GM21576 (cell line): ENCODE results near the gene GUCY1A1.

ENCODE experiments used
- ATAC-seq: cut with Tn5 transposase; IDR thresholded peaks from one replicate; pipeline ENCODE4 v1.9.1; 2021; ENCODE audit warnings: mild to moderate bottlenecking, moderate library complexity; ENCODE audit not compliant: unreplicated experiment

The GUCY1A1 gene

GRCh38 chr4:155658681-155659064, 8.0 kb upstream of the GUCY1A1 start:
- no peak for ATAC-seq

GRCh38 chr4:155659176-155659575, 7.5 kb upstream of the GUCY1A1 start:
- ATAC-seq: no peak

- no peak for ATAC-seq
Observed at GRCh38 chr4:155660436-155660835, 6.2 kb upstream of the GUCY1A1 start.

GRCh38 chr4:155665054-155665453, 1.6 kb upstream of the GUCY1A1 start:
- ATAC-seq: no peak

- ATAC-seq: peak; percentile 51
Observed at GRCh38 chr4:155667222-155667567, 547 bp downstream of the GUCY1A1 start.

- peak; percentile 42 for ATAC-seq
Observed at GRCh38 chr4:155667568-155668511, 1.2 kb downstream of the GUCY1A1 start.

- ATAC-seq: no peak
Observed at GRCh38 chr4:155668707-155669220, 2.1 kb downstream of the GUCY1A1 start.

GRCh38 chr4:155672342-155672741, 5.7 kb downstream of the GUCY1A1 start:
- no peak for ATAC-seq

GRCh38 chr4:155673453-155673979, 6.9 kb downstream of the GUCY1A1 start:
- ATAC-seq: no peak

- ATAC-seq: no peak
Observed at GRCh38 chr4:155674669-155675071, 8.0 kb downstream of the GUCY1A1 start.

- no peak for ATAC-seq
Observed at GRCh38 chr4:155675709-155676429, 9.2 kb downstream of the GUCY1A1 start.

- ATAC-seq: no peak
Observed at GRCh38 chr4:155676430-155676825, 9.8 kb downstream of the GUCY1A1 start.

GRCh38 chr4:155678011-155678410, 11.4 kb downstream of the GUCY1A1 start:
- no peak for ATAC-seq

- no peak for ATAC-seq
Observed at GRCh38 chr4:155679343-155679742, 12.7 kb downstream of the GUCY1A1 start.

GRCh38 chr4:155681886-155682285, 15.2 kb downstream of the GUCY1A1 start:
- ATAC-seq: no peak

GRCh38 chr4:155684423-155684822, 17.8 kb downstream of the GUCY1A1 start:
- ATAC-seq: no peak

- no peak for ATAC-seq
Observed at GRCh38 chr4:155684892-155685541, 18.4 kb downstream of the GUCY1A1 start.

GRCh38 chr4:155687380-155687982, 20.8 kb downstream of the GUCY1A1 start:
- ATAC-seq: no peak

GRCh38 chr4:155688211-155688610, 21.6 kb downstream of the GUCY1A1 start:
- ATAC-seq: no peak

GRCh38 chr4:155688860-155689259, 22.2 kb downstream of the GUCY1A1 start:
- ATAC-seq: no peak
